ENCODE measurements around the gene ESR2. TPM values are rescaled to one million over a fixed set of nuclear protein-coding genes. Genes with fewer than 3 reads are reported as not detected.

The ESR2 gene
- total RNA-seq, 1 donor from 2014 or later, result 0.16 TPM

- no peak overlapping the region for H3K9ac ChIP-seq (ENCODE audit: low read length)
- TF ChIP-seq EZH2 (IDR thresholded peaks at IDR 0.05; ENCODE audit: insufficient read depth, low read length) (no peak), CTCF (IDR thresholded peaks at IDR 0.05; ENCODE audit: insufficient read depth, low read depth, low read length) (no peak)
- H3K36me3 ChIP-seq (ENCODE audit: insufficient read depth, low read length), result no peaks in the 10 kb centered on the region
- Mint-ChIP-seq H3K27ac (ENCODE audit: unreplicated experiment) (no peak overlapping the region), H3K4me1 (ENCODE audit: low read depth, unreplicated experiment) (no peaks in the 10 kb centered on the region), H3K27me3 (ENCODE audit: low read depth, unreplicated experiment) (peaks cover 10% of the 10 kb centered on the region), H3K4me3 (ENCODE audit: unreplicated experiment) (no peak overlapping the region), H3K36me3 (ENCODE audit: low read depth, unreplicated experiment) (no peaks in the 10 kb centered on the region), H3K9me3 (ENCODE audit: unreplicated experiment) (no peaks in the 10 kb centered on the region)
- H3K27me3 ChIP-seq (ENCODE audit: insufficient read depth, low read length), result no peaks in the 10 kb centered on the region
- no peak overlapping the region for H2AFZ ChIP-seq (ENCODE audit: low read depth, low read length)
- H3K9me3 ChIP-seq (ENCODE audit: insufficient read depth, low read depth, low read length), result no peaks in the 10 kb centered on the region
- DNase-seq (ENCODE audit: low read depth) (no peak), FAIRE-seq (no peak)
- H3K4me1 ChIP-seq (ENCODE audit: insufficient read depth, low read length), result no peaks in the 10 kb centered on the region
- no peaks in the 10 kb centered on the region for H4K20me1 ChIP-seq (ENCODE audit: insufficient read depth, low read length)
- H3K79me2 ChIP-seq (ENCODE audit: insufficient read depth, low read length), result no peaks in the 10 kb centered on the region
- H3K27ac ChIP-seq (ENCODE audit: low read depth, low read length), result no peak overlapping the region
- no peak overlapping the region for H3K4me3 ChIP-seq (ENCODE audit: insufficient read depth, low read depth, low read length)
- H3K4me2 ChIP-seq (ENCODE audit: low read length), result no peak overlapping the region
These were observed 48.7 kb downstream of the ESR2 start for GRCh38 chr14:64245491-64245890.

GRCh38 chr14:64244279-64244678 lies 49.9 kb downstream of the ESR2 start:
- Histone ChIP-seq H3K79me2 (ENCODE audit: insufficient read depth, low read length) (no peaks in the 10 kb centered on the region), H3K9me3 (ENCODE audit: insufficient read depth, low read depth, low read length) (no peaks in the 10 kb centered on the region), H4K20me1 (ENCODE audit: insufficient read depth, low read length) (no peaks in the 10 kb centered on the region), H3K4me2 (ENCODE audit: low read length) (no peak overlapping the region), H3K27me3 (ENCODE audit: insufficient read depth, low read length) (peaks cover 4% of the 10 kb centered on the region), H3K4me1 (ENCODE audit: insufficient read depth, low read length) (no peaks in the 10 kb centered on the region), H2AFZ (ENCODE audit: low read depth, low read length) (no peak overlapping the region), H3K9ac (ENCODE audit: low read length) (no peak overlapping the region), H3K27ac (ENCODE audit: low read depth, low read length) (no peak overlapping the region), H3K4me3 (ENCODE audit: insufficient read depth, low read depth, low read length) (no peak overlapping the region), H3K36me3 (ENCODE audit: insufficient read depth, low read length) (no peaks in the 10 kb centered on the region)
- FAIRE-seq, result no peak
- no peaks in the 10 kb centered on the region for H3K9me3 Mint-ChIP-seq (ENCODE audit: unreplicated experiment)
- peaks cover 14% of the 10 kb centered on the region for H3K27me3 Mint-ChIP-seq (ENCODE audit: low read depth, unreplicated experiment)
- DNase-seq (ENCODE audit: low read depth), result no peak
- no peak overlapping the region for H3K4me3 Mint-ChIP-seq (ENCODE audit: unreplicated experiment)
- no peaks in the 10 kb centered on the region for H3K36me3 Mint-ChIP-seq (ENCODE audit: low read depth, unreplicated experiment)
- H3K4me1 Mint-ChIP-seq (ENCODE audit: low read depth, unreplicated experiment), result no peaks in the 10 kb centered on the region
- TF ChIP-seq EZH2 (IDR thresholded peaks at IDR 0.05; ENCODE audit: insufficient read depth, low read length) (no peak), CTCF (IDR thresholded peaks at IDR 0.05; ENCODE audit: insufficient read depth, low read depth, low read length) (no peak)
- H3K27ac Mint-ChIP-seq (ENCODE audit: unreplicated experiment), result no peak overlapping the region

GRCh38 chr14:64238631-64239030 lies 55.5 kb downstream of the ESR2 start:
- H3K36me3 Mint-ChIP-seq (ENCODE audit: low read depth, unreplicated experiment), result no peaks in the 10 kb centered on the region
- Histone ChIP-seq H3K4me1 (ENCODE audit: insufficient read depth, low read length) (peaks cover 16% of the 10 kb centered on the region), H3K36me3 (ENCODE audit: insufficient read depth, low read length) (no peaks in the 10 kb centered on the region), H3K4me2 (ENCODE audit: low read length) (no peak overlapping the region), H2AFZ (ENCODE audit: low read depth, low read length) (no peak overlapping the region), H3K9ac (ENCODE audit: low read length) (no peak overlapping the region), H3K79me2 (ENCODE audit: insufficient read depth, low read length) (no peaks in the 10 kb centered on the region), H3K4me3 (ENCODE audit: insufficient read depth, low read depth, low read length) (no peak overlapping the region), H3K27me3 (ENCODE audit: insufficient read depth, low read length) (peaks cover 23% of the 10 kb centered on the region), H3K9me3 (ENCODE audit: insufficient read depth, low read depth, low read length) (no peaks in the 10 kb centered on the region), H4K20me1 (ENCODE audit: insufficient read depth, low read length) (peaks cover 6% of the 10 kb centered on the region), H3K27ac (ENCODE audit: low read depth, low read length) (no peak overlapping the region)
- H3K4me1 Mint-ChIP-seq (ENCODE audit: low read depth, unreplicated experiment), result peaks cover under 1% of the 10 kb centered on the region
- TF ChIP-seq EZH2 (IDR thresholded peaks at IDR 0.05; ENCODE audit: insufficient read depth, low read length) (no peak), CTCF (IDR thresholded peaks at IDR 0.05; ENCODE audit: insufficient read depth, low read depth, low read length) (no peak)
- peaks cover 27% of the 10 kb centered on the region for H3K27me3 Mint-ChIP-seq (ENCODE audit: low read depth, unreplicated experiment)
- no peak for FAIRE-seq
- H3K4me3 Mint-ChIP-seq (ENCODE audit: unreplicated experiment), result no peak overlapping the region
- no peaks in the 10 kb centered on the region for H3K9me3 Mint-ChIP-seq (ENCODE audit: unreplicated experiment)
- no peak overlapping the region for H3K27ac Mint-ChIP-seq (ENCODE audit: unreplicated experiment)
- DNase-seq (ENCODE audit: low read depth), result no peak

Measured in astrocyte (in vitro differentiated cells and primary cell).